PC-9 (cell line): ENCODE measurements around the gene MMD.

Source experiments
- EZH2 ChIP-seq: fragments of 200-600 bp; sonication (generic); IDR thresholded peaks from 2 replicates; pipeline ENCODE4 v1.8.0; 2017; ENCODE audit warnings: antibody characterized with exemption, low read depth
- TF ChIP-seq, protein P1 (sequence below): fragments of 200-600 bp; sonication (generic); conservative IDR thresholded peaks from 2 replicates; pipeline ENCODE4 v1.6.1; 2017; ENCODE audit warnings: mixed run types, antibody characterized with exemption, mild to moderate bottlenecking, moderate library complexity

DNA sequence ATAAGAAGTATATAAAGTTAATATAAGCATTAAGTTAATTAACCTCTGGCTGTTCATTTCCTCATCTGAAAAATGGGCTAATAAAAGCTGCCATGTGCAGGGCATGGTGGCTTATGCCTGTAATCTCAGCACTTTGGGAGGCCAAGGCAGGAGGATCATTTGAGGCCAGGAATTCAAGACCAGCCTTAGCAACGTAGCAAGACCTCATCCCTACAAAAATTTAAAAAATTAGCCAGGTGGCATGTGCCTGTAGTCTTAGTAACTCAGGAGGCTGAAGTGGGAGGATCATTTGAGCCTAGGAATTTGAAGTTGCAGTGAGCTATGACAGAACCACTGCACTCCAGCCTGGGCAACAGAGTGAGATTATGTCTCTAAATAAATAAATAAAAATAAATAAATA, 40.6 kb upstream of the MMD start:
- TF ChIP-seq, protein P1, sequence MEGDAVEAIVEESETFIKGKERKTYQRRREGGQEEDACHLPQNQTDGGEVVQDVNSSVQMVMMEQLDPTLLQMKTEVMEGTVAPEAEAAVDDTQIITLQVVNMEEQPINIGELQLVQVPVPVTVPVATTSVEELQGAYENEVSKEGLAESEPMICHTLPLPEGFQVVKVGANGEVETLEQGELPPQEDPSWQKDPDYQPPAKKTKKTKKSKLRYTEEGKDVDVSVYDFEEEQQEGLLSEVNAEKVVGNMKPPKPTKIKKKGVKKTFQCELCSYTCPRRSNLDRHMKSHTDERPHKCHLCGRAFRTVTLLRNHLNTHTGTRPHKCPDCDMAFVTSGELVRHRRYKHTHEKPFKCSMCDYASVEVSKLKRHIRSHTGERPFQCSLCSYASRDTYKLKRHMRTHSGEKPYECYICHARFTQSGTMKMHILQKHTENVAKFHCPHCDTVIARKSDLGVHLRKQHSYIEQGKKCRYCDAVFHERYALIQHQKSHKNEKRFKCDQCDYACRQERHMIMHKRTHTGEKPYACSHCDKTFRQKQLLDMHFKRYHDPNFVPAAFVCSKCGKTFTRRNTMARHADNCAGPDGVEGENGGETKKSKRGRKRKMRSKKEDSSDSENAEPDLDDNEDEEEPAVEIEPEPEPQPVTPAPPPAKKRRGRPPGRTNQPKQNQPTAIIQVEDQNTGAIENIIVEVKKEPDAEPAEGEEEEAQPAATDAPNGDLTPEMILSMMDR = no peak
- no peak for TF ChIP-seq EZH2
